AG04449 (cell line): Measurements from ENCODE around the gene PPP1R2.

Experiments
- CTCF ChIA-PET: fragments of 350-600 bp; formaldehyde crosslinking; extraction: SDS; loops from one replicate; lab custom pipeline; 2021; ENCODE audit warnings: antibody characterized with exemption; lab: Yijun Ruan, JAX
- POLR2A ChIA-PET: fragments of 400-600, 350-600 bp; formaldehyde crosslinking; extraction: SDS; loops from one replicate; lab custom pipeline; 2020; ENCODE audit warnings: antibody characterized with exemption, inconsistent platforms; lab: Yijun Ruan, JAX
- DNase-seq: peaks from one replicate; pipeline ENCODE4 v3.0.0-alpha.2; 2010; ENCODE audit warnings: low read depth, low spot score
- H3K4me3 ChIP-seq: 2 replicates; pipeline ENCODE4 v1.5.1; 2011; ENCODE audit warnings: low read depth, mild to moderate bottlenecking, control low read depth, low read length
- TF ChIP-seq, protein P1 (sequence below): IDR thresholded peaks from one replicate; pipeline ENCODE4 v1.5.1; 2011; ENCODE audit warnings: mild to moderate bottlenecking, moderate library complexity, low read length, control low read depth, inconsistent platforms; ENCODE audit not compliant: insufficient read depth; ENCODE audit errors: missing control alignments

Gene PPP1R2

DNA sequence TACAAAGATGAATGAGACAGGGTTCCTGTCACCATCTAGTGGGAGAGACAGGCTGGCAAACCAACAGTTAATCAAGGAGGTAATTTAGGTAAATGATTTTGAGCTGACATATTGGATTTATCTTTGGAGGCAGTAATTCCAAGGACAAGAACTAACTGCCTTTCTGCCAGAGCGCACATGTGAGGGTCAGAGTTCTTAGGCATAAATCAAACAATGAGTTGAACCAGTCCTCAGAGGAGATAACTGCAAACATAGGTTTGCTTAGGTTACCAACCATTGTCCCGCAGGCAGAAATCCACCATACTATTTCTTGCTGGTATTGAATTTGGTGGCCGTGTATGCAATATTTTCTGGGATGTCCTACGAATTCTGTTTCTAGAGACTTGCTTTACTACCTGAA is 14.2 kb upstream of the PPP1R2 start:
- TF ChIP-seq, protein P1, sequence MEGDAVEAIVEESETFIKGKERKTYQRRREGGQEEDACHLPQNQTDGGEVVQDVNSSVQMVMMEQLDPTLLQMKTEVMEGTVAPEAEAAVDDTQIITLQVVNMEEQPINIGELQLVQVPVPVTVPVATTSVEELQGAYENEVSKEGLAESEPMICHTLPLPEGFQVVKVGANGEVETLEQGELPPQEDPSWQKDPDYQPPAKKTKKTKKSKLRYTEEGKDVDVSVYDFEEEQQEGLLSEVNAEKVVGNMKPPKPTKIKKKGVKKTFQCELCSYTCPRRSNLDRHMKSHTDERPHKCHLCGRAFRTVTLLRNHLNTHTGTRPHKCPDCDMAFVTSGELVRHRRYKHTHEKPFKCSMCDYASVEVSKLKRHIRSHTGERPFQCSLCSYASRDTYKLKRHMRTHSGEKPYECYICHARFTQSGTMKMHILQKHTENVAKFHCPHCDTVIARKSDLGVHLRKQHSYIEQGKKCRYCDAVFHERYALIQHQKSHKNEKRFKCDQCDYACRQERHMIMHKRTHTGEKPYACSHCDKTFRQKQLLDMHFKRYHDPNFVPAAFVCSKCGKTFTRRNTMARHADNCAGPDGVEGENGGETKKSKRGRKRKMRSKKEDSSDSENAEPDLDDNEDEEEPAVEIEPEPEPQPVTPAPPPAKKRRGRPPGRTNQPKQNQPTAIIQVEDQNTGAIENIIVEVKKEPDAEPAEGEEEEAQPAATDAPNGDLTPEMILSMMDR = no peak
- POLR2A ChIA-PET = no interaction called here
- no peak for DNase-seq
- CTCF ChIA-PET = interaction anchor here (1.5 to 1.6 kb wide), 3 partner anchors 10 to 14 kb away, joined by 4 to 6 read pairs (median 4); partner anchors contain the start of gene PPP1R2
- H3K4me3 ChIP-seq = no peak overlapping the region

DNA sequence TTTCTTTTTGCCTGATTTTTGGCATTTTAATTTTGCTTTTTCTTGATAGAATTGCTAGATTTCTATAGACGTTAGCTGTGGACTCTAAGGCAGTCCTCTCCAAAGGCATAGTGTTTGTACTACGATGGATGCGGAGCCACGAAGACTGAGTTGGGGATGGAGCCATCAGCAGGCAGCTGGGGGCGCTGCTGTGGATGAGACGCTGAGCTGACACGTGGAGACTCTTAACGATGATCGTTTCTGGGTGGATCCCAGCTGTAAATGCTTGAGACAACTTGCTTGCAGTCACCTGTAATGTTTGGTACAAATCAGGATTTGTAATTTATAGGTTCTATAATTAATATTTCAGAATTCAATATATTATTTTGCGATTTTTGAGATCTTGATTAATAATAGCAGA is 13.3 kb upstream of the PPP1R2 start:
- DNase-seq = no peak
- ChIA-PET POLR2A (no interaction called here), CTCF (interaction anchor here (1.5 to 1.6 kb wide), 2 partner anchors 12 to 15 kb away, joined by 4 to 6 read pairs; partner anchors contain the start of gene PPP1R2)
- TF ChIP-seq, protein P1 = no peak
- no peak overlapping the region for H3K4me3 ChIP-seq

DNA sequence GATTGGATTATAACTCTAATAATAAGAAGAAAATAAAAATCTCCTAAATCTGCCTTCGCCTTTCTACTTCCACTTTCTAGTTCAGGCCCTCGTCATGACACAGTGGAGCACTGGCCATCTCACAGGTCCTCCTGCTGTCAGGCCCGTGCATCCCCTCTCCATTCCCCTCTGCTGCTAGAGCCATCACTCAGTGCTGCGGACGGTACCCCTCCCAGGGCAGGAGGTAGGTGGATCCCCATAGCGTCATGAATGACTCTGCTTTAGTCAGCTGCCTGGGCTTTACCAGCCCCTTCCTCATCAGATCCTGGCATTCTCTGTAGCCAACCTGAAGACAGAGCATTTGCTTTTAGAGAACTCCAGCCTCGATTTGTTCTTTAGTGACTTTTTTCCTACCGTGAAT is 12.0 kb upstream of the PPP1R2 start:
- ChIA-PET POLR2A (no interaction called here), CTCF (no interaction called here)
- H3K4me3 ChIP-seq = no peak overlapping the region
- TF ChIP-seq, protein P1 = no peak
- no peak for DNase-seq

DNA sequence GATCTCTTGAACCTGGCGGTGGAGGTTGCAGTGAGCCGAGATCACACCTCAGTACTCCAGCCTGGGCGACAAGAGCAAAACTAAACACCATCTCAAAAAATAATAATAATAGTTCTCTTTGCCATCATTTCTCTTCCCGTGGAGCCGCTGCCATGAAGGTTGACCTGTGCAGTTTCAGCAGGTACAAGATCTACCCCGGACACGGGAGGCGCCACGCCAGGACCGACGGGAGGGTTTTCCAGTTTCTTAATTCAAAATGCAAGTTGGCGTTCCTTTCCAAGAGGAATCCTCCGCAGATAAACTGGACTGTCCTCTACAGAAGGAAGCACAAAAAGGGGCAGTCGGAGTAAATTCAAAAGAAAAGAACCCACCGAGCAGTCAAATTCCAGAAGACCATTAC is 11.3 kb upstream of the PPP1R2 start:
- POLR2A ChIA-PET = no interaction called here
- CTCF ChIA-PET = no interaction called here
- no peak overlapping the region for H3K4me3 ChIP-seq

DNA sequence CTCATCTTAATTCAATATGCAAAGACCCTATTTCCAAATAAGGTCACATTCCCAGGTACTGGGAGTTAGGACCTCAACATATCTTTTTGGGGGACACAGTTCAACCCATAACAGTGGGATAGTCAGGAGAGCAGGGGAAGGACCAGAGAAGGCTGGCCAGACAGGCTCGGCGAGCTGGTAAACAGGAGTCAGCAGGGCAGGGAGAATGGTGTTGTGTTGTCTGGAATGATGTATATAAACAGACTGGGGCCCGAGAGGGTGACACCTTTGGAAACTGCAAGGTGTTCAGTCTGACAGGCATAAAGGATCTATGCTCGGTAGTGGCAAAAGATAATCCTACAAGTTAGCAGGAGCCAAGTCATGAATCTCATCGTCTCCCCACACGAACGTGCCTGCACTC is 10.1 kb upstream of the PPP1R2 start:
- no peak overlapping the region for H3K4me3 ChIP-seq
- POLR2A ChIA-PET = no interaction called here
- TF ChIP-seq, protein P1 = no peak
- CTCF ChIA-PET = no interaction called here
- DNase-seq = no peak

More for the DNA sequence above, 11.3 kb upstream of the PPP1R2 start:
- TF ChIP-seq, protein P1 = no peak
- DNase-seq = no peak

DNA sequence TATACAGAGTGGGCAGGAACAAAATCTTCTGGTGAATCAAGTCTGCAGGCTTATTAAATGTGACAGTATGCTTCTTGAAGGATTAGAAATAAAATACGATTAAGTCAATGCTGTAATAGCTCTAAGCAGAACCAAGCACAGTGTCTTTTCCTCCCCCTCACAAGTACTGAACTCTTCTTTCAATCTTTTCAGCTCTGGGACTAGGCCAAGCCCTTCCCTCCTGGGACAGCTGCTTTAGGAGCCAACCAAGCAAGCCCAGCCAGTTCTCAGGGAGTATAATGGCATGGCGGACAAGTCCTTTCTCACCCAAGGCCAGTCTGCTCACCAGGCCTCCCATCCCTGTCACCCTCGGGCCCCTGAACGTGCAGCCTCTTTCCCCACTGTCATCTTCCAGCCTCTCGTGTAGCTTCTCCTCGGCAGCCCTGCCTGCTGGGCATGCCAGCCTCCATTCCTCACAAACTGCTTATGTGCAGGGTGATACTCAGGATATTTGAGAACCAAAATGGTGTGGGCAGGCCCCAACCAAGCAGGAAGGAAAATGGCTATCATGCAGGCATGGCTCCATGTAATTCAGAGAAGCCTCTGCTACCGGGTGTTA is 8.4 kb upstream of the PPP1R2 start:
- CTCF ChIA-PET = interaction anchor here (0.6 to 1.3 kb wide), 3 partner anchors 9 to 298 kb away, joined by 3 to 5 read pairs (median 4); partner anchors contain the start of gene XXYLT1
- POLR2A ChIA-PET = interaction anchor here (0.8 kb wide), 1 partner anchor 109 kb away, joined by 3 read pairs; the partner anchor contains the start of gene ACAP2

More for the DNA sequence above, 8.4 kb upstream of the PPP1R2 start:
- DNase-seq = no peak
- TF ChIP-seq, protein P1 = no peak
- no peak overlapping the region for H3K4me3 ChIP-seq
